Loucy (cell line): ENCODE measurements around the gene URI1.

ENCODE experiments used
- H2AFZ ChIP-seq: fragments of 200-600 bp; sonication (generic); 2 replicates; pipeline ENCODE4 v1.6.0; 2016; ENCODE audit warnings: antibody characterized with exemption, mild to moderate bottlenecking, low read length, moderate library complexity
- H3F3A ChIP-seq: fragments of 200-600 bp; 2 replicates; pipeline ENCODE4 v1.6.0; 2016; ENCODE audit warnings: antibody characterized with exemption, low read depth, mild to moderate bottlenecking
- H3K27me3 ChIP-seq: fragments of 200-600 bp; sonication (generic); 2 replicates; pipeline ENCODE4 v1.6.1; 2014; ENCODE audit warnings: low read length, mild to moderate bottlenecking; ENCODE audit not compliant: insufficient read depth, poor library complexity, severe bottlenecking
- H3K36me3 ChIP-seq: fragments of 200-600 bp; sonication (generic); 2 replicates; pipeline ENCODE4 v1.6.1; 2016; ENCODE audit warnings: low read length; ENCODE audit not compliant: insufficient read depth
- H3K4me1 ChIP-seq: fragments of 200-600 bp; sonication (generic); 2 replicates; pipeline ENCODE4 v1.5.1; 2014; ENCODE audit warnings: low read length, mild to moderate bottlenecking; ENCODE audit not compliant: insufficient read depth, poor library complexity, severe bottlenecking
- H3K4me2 ChIP-seq: fragments of 200-600 bp; sonication (generic); 2 replicates; pipeline ENCODE4 v1.6.0; 2014; ENCODE audit warnings: antibody characterized with exemption, low read length, low read depth, mild to moderate bottlenecking; ENCODE audit not compliant: poor library complexity, severe bottlenecking
- H3K4me3 ChIP-seq: fragments of 200-600 bp; sonication (generic); 2 replicates; pipeline ENCODE4 v1.5.1; 2014; ENCODE audit warnings: low read length, mild to moderate bottlenecking, mixed read lengths; ENCODE audit not compliant: poor library complexity, severe bottlenecking
- H3K79me2 ChIP-seq: fragments of 200-600 bp; sonication (generic); 2 replicates; pipeline ENCODE4 v1.6.1; 2014; ENCODE audit warnings: low read length; ENCODE audit not compliant: insufficient read depth
- H3K9ac ChIP-seq: fragments of 200-600 bp; sonication (generic); 2 replicates; pipeline ENCODE4 v1.6.0; 2014; ENCODE audit warnings: mild to moderate bottlenecking, low read depth, low read length, moderate library complexity; ENCODE audit not compliant: poor library complexity, severe bottlenecking
- H3K9me2 ChIP-seq: fragments of 200-600 bp; sonication (generic); replicated peaks from 2 replicates; pipeline ENCODE4 v1.6.1; 2016; ENCODE audit warnings: low read depth, low read length, mixed read lengths
- H3K9me3 ChIP-seq: fragments of 200-600 bp; sonication (generic); 2 replicates; pipeline ENCODE4 v1.6.1; 2014; ENCODE audit warnings: mild to moderate bottlenecking, antibody characterized with exemption, low read length, low read depth; ENCODE audit not compliant: insufficient read depth
- H4K20me1 ChIP-seq: fragments of 200-600 bp; sonication (generic); 2 replicates; pipeline ENCODE4 v1.6.0; 2014; ENCODE audit warnings: antibody characterized with exemption, low read length, mild to moderate bottlenecking; ENCODE audit not compliant: insufficient read depth, poor library complexity, severe bottlenecking
- CTCF ChIP-seq: fragments of 200-600 bp; sonication (generic); conservative IDR thresholded peaks from 2 replicates; pipeline ENCODE4 v1.5.1; 2014; ENCODE audit warnings: mild to moderate bottlenecking, antibody characterized with exemption, low read length
- EZH2phosphoT487 ChIP-seq: fragments of 200-600 bp; IDR thresholded peaks from 2 replicates; pipeline ENCODE4 v1.6.1; 2018; ENCODE audit warnings: antibody characterized with exemption, mild to moderate bottlenecking, moderate library complexity, borderline replicate concordance

Gene URI1

GRCh38 chr19:30023330-30023729, 81.3 kb downstream of the URI1 start:
- TF ChIP-seq EZH2phosphoT487 (no peak), CTCF (no peak)
- Histone ChIP-seq H3K79me2 (no peaks in the 10 kb centered on the region), H3K36me3 (no peaks in the 10 kb centered on the region), H3F3A (no peaks in the 10 kb centered on the region), H3K9me3 (0 out of 2 replicates have a peak, but pooled peaks cover 5% of the 10 kb centered on the region), H2AFZ (no peak overlapping the region), H3K9me2 (no peaks in the 10 kb centered on the region), H3K4me3 (no peak overlapping the region), H3K27me3 (no peaks in the 10 kb centered on the region), H4K20me1 (no peaks in the 10 kb centered on the region), H3K4me1 (peaks cover 7% of the 10 kb centered on the region), H3K9ac (no peak overlapping the region), H3K4me2 (no peak overlapping the region)

- H3K27me3 ChIP-seq, result no peaks in the 10 kb centered on the region
- H3F3A ChIP-seq, result no peaks in the 10 kb centered on the region
- H3K9ac ChIP-seq, result no peak overlapping the region
- H3K36me3 ChIP-seq, result no peaks in the 10 kb centered on the region
- H3K4me2 ChIP-seq, result no peak overlapping the region
- H3K79me2 ChIP-seq, result no peaks in the 10 kb centered on the region
- no peak overlapping the region for H3K4me3 ChIP-seq
- H3K4me1 ChIP-seq, result peaks cover 15% of the 10 kb centered on the region
- TF ChIP-seq EZH2phosphoT487, result no peak
- no peak for TF ChIP-seq CTCF
- H4K20me1 ChIP-seq, result no peaks in the 10 kb centered on the region
- 0 out of 2 replicates have a peak, but pooled peaks cover 5% of the 10 kb centered on the region for H3K9me3 ChIP-seq
- H2AFZ ChIP-seq, result no peak overlapping the region
- H3K9me2 ChIP-seq, result no peaks in the 10 kb centered on the region
These were observed 82.1 kb downstream of the URI1 start for GRCh38 chr19:30024091-30024490.

- no peak overlapping the region for H3K4me2 ChIP-seq
- H3K9ac ChIP-seq, result no peak overlapping the region
- H2AFZ ChIP-seq, result no peak overlapping the region
- peaks cover 27% of the 10 kb centered on the region for H3K4me1 ChIP-seq
- peaks cover 4% of the 10 kb centered on the region; the same call in 1 of the 2 replicates for H3K36me3 ChIP-seq
- H3K9me2 ChIP-seq, result no peaks in the 10 kb centered on the region
- H4K20me1 ChIP-seq, result no peaks in the 10 kb centered on the region
- no peaks in the 10 kb centered on the region for H3K27me3 ChIP-seq
- H3K4me3 ChIP-seq, result no peak overlapping the region
- H3F3A ChIP-seq, result no peaks in the 10 kb centered on the region
- no peaks in the 10 kb centered on the region for H3K79me2 ChIP-seq
- TF ChIP-seq EZH2phosphoT487 (no peak), CTCF (no peak)
- 0 out of 2 replicates have a peak, but pooled peaks cover 5% of the 10 kb centered on the region for H3K9me3 ChIP-seq
These were observed 84.9 kb downstream of the URI1 start for GRCh38 chr19:30026933-30027332.
